HEK293T (cell line): ENCODE measurements around the gene PHACTR3.

Experiments
- CTCF ChIA-PET: fragments of 350-600 bp; formaldehyde crosslinking; extraction: SDS; loops from one replicate; lab custom pipeline; 2021; ENCODE audit warnings: antibody characterized with exemption, inconsistent platforms; lab: Yijun Ruan, JAX
- POLR2A ChIA-PET: fragments of 350-600 bp; formaldehyde crosslinking; extraction: SDS; loops from one replicate; lab custom pipeline; 2020; ENCODE audit warnings: antibody characterized with exemption, inconsistent platforms; lab: Yijun Ruan, JAX
- DNase-seq: peaks from one replicate; pipeline ENCODE4 v3.0.0; 2012; ENCODE audit warnings: mixed read lengths; ENCODE audit errors: extremely low spot score
- ARNT ChIP-seq: fragments of 450-650 bp; IDR thresholded peaks from 2 replicates; pipeline ENCODE4 v1.6.1; 2017; ENCODE audit warnings: mild to moderate bottlenecking
- BHLHE40 ChIP-seq: fragments of 450-650 bp; IDR thresholded peaks from 2 replicates; pipeline ENCODE4 v1.6.1; 2016; ENCODE audit warnings: mild to moderate bottlenecking, moderate library complexity, borderline replicate concordance
- CTBP1 ChIP-seq: fragments of 450-650 bp; IDR thresholded peaks from 2 replicates; pipeline ENCODE4 v1.6.1; 2016; ENCODE audit warnings: borderline replicate concordance
- ELF4 ChIP-seq: fragments of 450-650 bp; IDR thresholded peaks from 2 replicates; pipeline ENCODE4 v1.6.1; 2017; ENCODE audit warnings: antibody characterized with exemption
- FOXA1 ChIP-seq: fragments of 450-650 bp; IDR thresholded peaks from 2 replicates; pipeline ENCODE4 v1.6.1; 2016; ENCODE audit warnings: mild to moderate bottlenecking
- FOXK2 ChIP-seq: fragments of 450-650 bp; IDR thresholded peaks from 2 replicates; pipeline ENCODE4 v1.6.1; 2016; ENCODE audit warnings: mild to moderate bottlenecking
- FOXM1 ChIP-seq: fragments of 450-650 bp; IDR thresholded peaks from 2 replicates; pipeline ENCODE4 v1.6.1; 2017; ENCODE audit warnings: mild to moderate bottlenecking, borderline replicate concordance
- HDGF ChIP-seq: fragments of 450-650 bp; IDR thresholded peaks from 2 replicates; pipeline ENCODE4 v1.6.1; 2017; ENCODE audit warnings: antibody characterized with exemption, borderline replicate concordance
- L3MBTL2 ChIP-seq: fragments of 450-650 bp; conservative IDR thresholded peaks from 2 replicates; pipeline ENCODE4 v1.6.1; 2016; ENCODE audit warnings: mild to moderate bottlenecking
- LEF1 ChIP-seq: fragments of 450-650 bp; IDR thresholded peaks from 2 replicates; pipeline ENCODE4 v1.6.1; 2017; ENCODE audit warnings: mild to moderate bottlenecking, borderline replicate concordance
- NFRKB ChIP-seq: fragments of 450-650 bp; IDR thresholded peaks from 2 replicates; pipeline ENCODE4 v1.6.1; 2016; ENCODE audit warnings: mild to moderate bottlenecking, moderate library complexity
- PKNOX1 ChIP-seq: fragments of 450-650 bp; IDR thresholded peaks from 2 replicates; pipeline ENCODE4 v1.6.1; 2016
- SP1 ChIP-seq: fragments of 450-650 bp; IDR thresholded peaks from 2 replicates; pipeline ENCODE4 v1.6.1; 2017
- SUZ12 ChIP-seq: fragments of 450-650 bp; IDR thresholded peaks from 2 replicates; pipeline ENCODE4 v1.6.1; 2016; ENCODE audit warnings: mild to moderate bottlenecking
- TARDBP ChIP-seq: fragments of 450-650 bp; IDR thresholded peaks from 2 replicates; pipeline ENCODE4 v1.6.1; 2016
- ZNF384 ChIP-seq: fragments of 450-650 bp; IDR thresholded peaks from 2 replicates; pipeline ENCODE4 v1.6.1; 2016

PHACTR3 gene

GRCh38 chr20:59764037-59764436 lies 159.7 kb downstream of the PHACTR3 start:
- ChIA-PET POLR2A (no interaction called here), CTCF (no interaction called here)
- no peak for DNase-seq
- no peak for TF ChIP-seq PKNOX1
- no peak for TF ChIP-seq ZNF384
- no peak for TF ChIP-seq LEF1
- no peak for TF ChIP-seq HDGF
- no peak for TF ChIP-seq CTBP1
- no peak for TF ChIP-seq L3MBTL2
- no peak for TF ChIP-seq TARDBP
- TF ChIP-seq SP1, result no peak
- no peak for TF ChIP-seq ELF4
- TF ChIP-seq SUZ12, result no peak
- no peak for TF ChIP-seq FOXA1

- no peak for DNase-seq
- TF ChIP-seq ELF4 (no peak), L3MBTL2 (no peak), LEF1 (no peak), PKNOX1 (no peak), NFRKB (no peak), BHLHE40 (no peak), CTBP1 (no peak), FOXA1 (no peak), TARDBP (no peak), FOXM1 (no peak), HDGF (no peak), SUZ12 (no peak), ZNF384 (no peak), FOXK2 (no peak), ARNT (no peak), SP1 (no peak)
- ChIA-PET CTCF (interaction anchor here (0.8 kb wide), 1 partner anchor 15 kb away, joined by 3 read pairs; no protein-coding TSS in a partner anchor), POLR2A (no interaction called here)
Measured at GRCh38 chr20:59765599-59766177, 161.3 kb downstream of the PHACTR3 start.

- TF ChIP-seq BHLHE40, result no peak
- no peak for TF ChIP-seq SUZ12
- TF ChIP-seq NFRKB, result no peak
- no peak for TF ChIP-seq ZNF384
- no peak for TF ChIP-seq FOXA1
- no peak for TF ChIP-seq SP1
- no peak for TF ChIP-seq FOXM1
- TF ChIP-seq FOXK2, result no peak
- CTCF ChIA-PET, result no interaction called here
- POLR2A ChIA-PET, result no interaction called here
- no peak for DNase-seq
Measured at GRCh38 chr20:59767656-59768055, 163.3 kb downstream of the PHACTR3 start.

- TF ChIP-seq ARNT, result no peak
- TF ChIP-seq ZNF384, result no peak
- no peak for TF ChIP-seq CTBP1
- TF ChIP-seq SUZ12, result no peak
- no peak for TF ChIP-seq FOXK2
- no peak for TF ChIP-seq NFRKB
- TF ChIP-seq HDGF, result no peak
- no peak for TF ChIP-seq PKNOX1
- no peak for TF ChIP-seq FOXA1
- no peak for TF ChIP-seq FOXM1
- TF ChIP-seq BHLHE40, result no peak
- no peak for TF ChIP-seq TARDBP
- ChIA-PET POLR2A (no interaction called here), CTCF (interaction anchor here (0.7 kb wide), 1 partner anchor 13 kb away, joined by 4 read pairs; no protein-coding TSS in a partner anchor)
- peak; percentile 21 for DNase-seq
Measured at GRCh38 chr20:59770270-59770669, 165.9 kb downstream of the PHACTR3 start.

GRCh38 chr20:59770851-59771250 lies 166.5 kb downstream of the PHACTR3 start:
- DNase-seq, result no peak
- CTCF ChIA-PET, result no interaction called here
- TF ChIP-seq HDGF (no peak), ARNT (no peak), L3MBTL2 (no peak), ELF4 (no peak), FOXA1 (no peak), SUZ12 (no peak), FOXK2 (no peak), PKNOX1 (no peak), NFRKB (no peak), FOXM1 (no peak)
- POLR2A ChIA-PET, result no interaction called here
